Loucy (cell line): ENCODE data around the gene PSMD14.

Source experiments
- CTCF ChIP-seq: fragments of 200-600 bp; sonication (generic); conservative IDR thresholded peaks from 2 replicates; pipeline ENCODE4 v1.5.1; 2014; ENCODE audit warnings: mild to moderate bottlenecking, antibody characterized with exemption, low read length
- EZH2phosphoT487 ChIP-seq: fragments of 200-600 bp; IDR thresholded peaks from 2 replicates; pipeline ENCODE4 v1.6.1; 2018; ENCODE audit warnings: antibody characterized with exemption, mild to moderate bottlenecking, moderate library complexity, borderline replicate concordance

DNA sequence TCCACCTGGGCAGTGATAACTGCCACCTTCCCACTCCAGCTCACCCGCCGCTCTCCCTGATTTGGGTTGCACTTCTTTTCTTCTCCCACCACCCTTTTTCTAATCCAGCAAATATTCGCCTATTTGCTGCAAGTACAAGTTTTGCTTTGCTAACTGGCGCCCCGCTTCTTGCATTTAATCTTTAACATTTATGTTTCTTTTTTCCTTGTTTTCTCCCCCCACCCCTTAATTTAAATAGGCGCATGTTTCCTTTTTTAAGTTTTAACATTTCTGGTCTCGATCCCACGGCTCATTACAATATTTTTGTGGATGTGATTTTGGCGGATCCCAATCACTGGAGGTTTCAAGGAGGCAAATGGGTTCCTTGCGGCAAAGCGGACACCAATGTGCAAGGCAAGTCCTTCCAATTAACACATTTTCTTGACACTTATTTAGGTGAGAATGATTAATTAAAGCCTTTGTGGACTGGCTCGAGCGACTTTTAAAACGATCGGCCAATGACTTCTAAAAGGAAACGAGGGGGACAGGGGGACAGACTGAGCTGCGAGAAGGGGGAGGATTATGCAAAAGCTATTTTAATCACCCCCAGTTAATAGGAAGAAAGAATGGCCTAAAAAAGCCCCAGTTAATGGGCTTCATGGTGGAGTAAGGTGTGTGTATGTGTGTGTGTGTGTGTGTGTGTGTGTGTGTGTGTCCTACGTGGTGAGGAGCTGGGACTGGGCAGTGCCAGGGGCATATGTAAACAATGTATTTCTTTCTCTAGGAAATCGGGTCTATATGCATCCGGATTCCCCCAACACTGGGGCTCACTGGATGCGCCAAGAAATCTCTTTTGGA, 109.4 kb downstream of the PSMD14 start:
- TF ChIP-seq EZH2phosphoT487: no peak
- no peak for TF ChIP-seq CTCF
